Measurements from ENCODE around the gene NT5C3A. TPM values are rescaled to one million over a fixed set of nuclear protein-coding genes. Genes with fewer than 3 reads are reported as not detected.

The NT5C3A gene
- total and polyA plus RNA-seq, 2 of the 13 experiments (the other 11 are each of a cell fraction or from before 2014, with no cell fraction given), result 16.9 to 34.0 TPM

DNA sequence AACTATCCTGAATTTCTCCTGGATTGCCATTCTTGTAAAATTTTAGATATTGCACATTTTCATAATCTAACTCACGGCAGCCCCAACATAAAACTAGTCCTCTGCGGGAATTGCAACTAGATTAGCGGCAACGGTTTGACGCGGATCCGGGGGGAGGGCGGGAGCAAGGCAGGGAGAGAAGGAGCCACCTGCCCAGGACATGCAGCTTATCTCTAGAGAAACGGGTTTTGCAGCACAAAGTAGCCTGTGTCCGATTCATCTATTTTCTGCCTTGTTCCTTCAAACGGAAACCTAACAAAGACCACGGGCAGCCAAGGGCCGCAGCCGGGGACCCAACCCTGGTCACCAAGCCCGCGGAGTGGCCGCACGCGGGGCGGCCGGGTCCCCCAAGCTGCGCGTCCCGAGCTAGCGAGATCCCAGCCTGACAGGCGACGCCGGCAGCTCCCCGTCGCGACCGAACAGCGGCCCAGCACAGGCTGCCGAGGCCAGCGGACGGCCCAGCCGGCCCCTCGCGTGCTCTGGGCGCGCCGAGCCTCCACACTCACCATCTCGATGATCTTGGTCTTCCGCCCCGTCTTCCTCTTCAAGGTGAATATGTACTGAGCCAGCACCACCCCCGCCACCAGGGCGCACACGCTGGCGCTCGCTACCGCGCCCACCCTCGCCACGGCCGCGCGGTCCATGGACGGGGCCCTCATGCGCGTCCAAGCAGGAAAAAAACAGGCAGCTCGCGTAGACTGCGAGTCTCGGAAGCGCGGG lies at the start of gene NT5C3A (continued):
- TF ChIP-seq, protein P1, sequence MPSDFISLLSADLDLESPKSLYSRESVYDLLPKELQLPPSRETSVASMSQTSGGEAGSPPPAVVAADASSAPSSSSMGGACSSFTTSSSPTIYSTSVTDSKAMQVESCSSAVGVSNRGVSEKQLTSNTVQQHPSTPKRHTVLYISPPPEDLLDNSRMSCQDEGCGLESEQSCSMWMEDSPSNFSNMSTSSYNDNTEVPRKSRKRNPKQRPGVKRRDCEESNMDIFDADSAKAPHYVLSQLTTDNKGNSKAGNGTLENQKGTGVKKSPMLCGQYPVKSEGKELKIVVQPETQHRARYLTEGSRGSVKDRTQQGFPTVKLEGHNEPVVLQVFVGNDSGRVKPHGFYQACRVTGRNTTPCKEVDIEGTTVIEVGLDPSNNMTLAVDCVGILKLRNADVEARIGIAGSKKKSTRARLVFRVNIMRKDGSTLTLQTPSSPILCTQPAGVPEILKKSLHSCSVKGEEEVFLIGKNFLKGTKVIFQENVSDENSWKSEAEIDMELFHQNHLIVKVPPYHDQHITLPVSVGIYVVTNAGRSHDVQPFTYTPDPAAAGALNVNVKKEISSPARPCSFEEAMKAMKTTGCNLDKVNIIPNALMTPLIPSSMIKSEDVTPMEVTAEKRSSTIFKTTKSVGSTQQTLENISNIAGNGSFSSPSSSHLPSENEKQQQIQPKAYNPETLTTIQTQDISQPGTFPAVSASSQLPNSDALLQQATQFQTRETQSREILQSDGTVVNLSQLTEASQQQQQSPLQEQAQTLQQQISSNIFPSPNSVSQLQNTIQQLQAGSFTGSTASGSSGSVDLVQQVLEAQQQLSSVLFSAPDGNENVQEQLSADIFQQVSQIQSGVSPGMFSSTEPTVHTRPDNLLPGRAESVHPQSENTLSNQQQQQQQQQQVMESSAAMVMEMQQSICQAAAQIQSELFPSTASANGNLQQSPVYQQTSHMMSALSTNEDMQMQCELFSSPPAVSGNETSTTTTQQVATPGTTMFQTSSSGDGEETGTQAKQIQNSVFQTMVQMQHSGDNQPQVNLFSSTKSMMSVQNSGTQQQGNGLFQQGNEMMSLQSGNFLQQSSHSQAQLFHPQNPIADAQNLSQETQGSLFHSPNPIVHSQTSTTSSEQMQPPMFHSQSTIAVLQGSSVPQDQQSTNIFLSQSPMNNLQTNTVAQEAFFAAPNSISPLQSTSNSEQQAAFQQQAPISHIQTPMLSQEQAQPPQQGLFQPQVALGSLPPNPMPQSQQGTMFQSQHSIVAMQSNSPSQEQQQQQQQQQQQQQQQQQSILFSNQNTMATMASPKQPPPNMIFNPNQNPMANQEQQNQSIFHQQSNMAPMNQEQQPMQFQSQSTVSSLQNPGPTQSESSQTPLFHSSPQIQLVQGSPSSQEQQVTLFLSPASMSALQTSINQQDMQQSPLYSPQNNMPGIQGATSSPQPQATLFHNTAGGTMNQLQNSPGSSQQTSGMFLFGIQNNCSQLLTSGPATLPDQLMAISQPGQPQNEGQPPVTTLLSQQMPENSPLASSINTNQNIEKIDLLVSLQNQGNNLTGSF (CRISPR knock-in tag; IDR thresholded peaks at IDR 0.05), result peak; percentile 68; the same call in 1 of the 2 replicates
- TF ChIP-seq ARNTL (CRISPR knock-in tag; IDR thresholded peaks at IDR 0.05) (no peak), ZNF296 (CRISPR knock-in tag; conservative IDR thresholded peaks at IDR 0.05) (no peak), THAP11 (CRISPR knock-in tag; IDR thresholded peaks at IDR 0.05) (no peak), IKZF4 (CRISPR knock-in tag; IDR thresholded peaks at IDR 0.05; ENCODE audit: borderline replicate concordance, low read depth, not compliant biosample characterization) (no peak), ZNF263 (CRISPR knock-in tag; IDR thresholded peaks at IDR 0.05) (peak; percentile 51; the same call in 1 of the 2 replicates), PRPF4 (IDR thresholded peaks at IDR 0.05; ENCODE audit: low read depth, low read length, poor library complexity, severe bottlenecking) (no peak), ZNF558 (CRISPR knock-in tag; IDR thresholded peaks at IDR 0.05; ENCODE audit: borderline replicate concordance) (no peak; the same call in 1 of the 2 replicates), PHF8 (CRISPR knock-in tag; IDR thresholded peaks at IDR 0.05) (peak; percentile 94), GABPB1 (CRISPR knock-in tag; IDR thresholded peaks at IDR 0.05) (peak; percentile 66; the same call in 1 of the 2 replicates), ZNF34 (CRISPR knock-in tag; IDR thresholded peaks at IDR 0.05; ENCODE audit: borderline replicate concordance) (no peak), ATRX (CRISPR knock-in tag; IDR thresholded peaks at IDR 0.05; ENCODE audit: borderline replicate concordance) (no peak), FOSL2 (CRISPR knock-in tag; IDR thresholded peaks at IDR 0.05) (no peak), FOXJ3 (CRISPR knock-in tag; IDR thresholded peaks at IDR 0.05; ENCODE audit: borderline replicate concordance) (no peak), ZNF138 (CRISPR knock-in tag; IDR thresholded peaks at IDR 0.05; ENCODE audit: low read depth) (no peak), ZNF619 (CRISPR knock-in tag; IDR thresholded peaks at IDR 0.05) (no peak)
- TF ChIP-seq, protein P2, sequence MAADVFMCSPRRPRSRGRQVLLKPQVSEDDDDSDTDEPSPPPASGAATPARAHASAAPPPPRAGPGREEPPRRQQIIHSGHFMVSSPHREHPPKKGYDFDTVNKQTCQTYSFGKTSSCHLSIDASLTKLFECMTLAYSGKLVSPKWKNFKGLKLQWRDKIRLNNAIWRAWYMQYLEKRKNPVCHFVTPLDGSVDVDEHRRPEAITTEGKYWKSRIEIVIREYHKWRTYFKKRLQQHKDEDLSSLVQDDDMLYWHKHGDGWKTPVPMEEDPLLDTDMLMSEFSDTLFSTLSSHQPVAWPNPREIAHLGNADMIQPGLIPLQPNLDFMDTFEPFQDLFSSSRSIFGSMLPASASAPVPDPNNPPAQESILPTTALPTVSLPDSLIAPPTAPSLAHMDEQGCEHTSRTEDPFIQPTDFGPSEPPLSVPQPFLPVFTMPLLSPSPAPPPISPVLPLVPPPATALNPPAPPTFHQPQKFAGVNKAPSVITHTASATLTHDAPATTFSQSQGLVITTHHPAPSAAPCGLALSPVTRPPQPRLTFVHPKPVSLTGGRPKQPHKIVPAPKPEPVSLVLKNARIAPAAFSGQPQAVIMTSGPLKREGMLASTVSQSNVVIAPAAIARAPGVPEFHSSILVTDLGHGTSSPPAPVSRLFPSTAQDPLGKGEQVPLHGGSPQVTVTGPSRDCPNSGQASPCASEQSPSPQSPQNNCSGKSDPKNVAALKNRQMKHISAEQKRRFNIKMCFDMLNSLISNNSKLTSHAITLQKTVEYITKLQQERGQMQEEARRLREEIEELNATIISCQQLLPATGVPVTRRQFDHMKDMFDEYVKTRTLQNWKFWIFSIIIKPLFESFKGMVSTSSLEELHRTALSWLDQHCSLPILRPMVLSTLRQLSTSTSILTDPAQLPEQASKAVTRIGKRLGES (CRISPR knock-in tag; IDR thresholded peaks at IDR 0.05; ENCODE audit: borderline replicate concordance), result no peak
- TF ChIP-seq, protein P3, sequence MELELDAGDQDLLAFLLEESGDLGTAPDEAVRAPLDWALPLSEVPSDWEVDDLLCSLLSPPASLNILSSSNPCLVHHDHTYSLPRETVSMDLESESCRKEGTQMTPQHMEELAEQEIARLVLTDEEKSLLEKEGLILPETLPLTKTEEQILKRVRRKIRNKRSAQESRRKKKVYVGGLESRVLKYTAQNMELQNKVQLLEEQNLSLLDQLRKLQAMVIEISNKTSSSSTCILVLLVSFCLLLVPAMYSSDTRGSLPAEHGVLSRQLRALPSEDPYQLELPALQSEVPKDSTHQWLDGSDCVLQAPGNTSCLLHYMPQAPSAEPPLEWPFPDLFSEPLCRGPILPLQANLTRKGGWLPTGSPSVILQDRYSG (CRISPR knock-in tag; IDR thresholded peaks at IDR 0.05), result peak; percentile 24; the same call in 1 of the 2 replicates

Data from HepG2 (cell line).